Activated effector memory CD4-positive, alpha-beta T cell treated with anti-CD3 and anti-CD28 coated beads, Interleukin-2, amount 50 U/mL, for 16 hours (primary cell): ENCODE data around the gene CHMP1B.
"Not testable (repeated sequence)": the region's sequence is repeated elsewhere in the genome, so short reads cannot be mapped to it uniquely, and the experiment has no call there.

Source experiments
- DNase-seq: peaks from one replicate; pipeline ENCODE4 v3.0.0-alpha.2; 2020

The CHMP1B gene

DNA sequence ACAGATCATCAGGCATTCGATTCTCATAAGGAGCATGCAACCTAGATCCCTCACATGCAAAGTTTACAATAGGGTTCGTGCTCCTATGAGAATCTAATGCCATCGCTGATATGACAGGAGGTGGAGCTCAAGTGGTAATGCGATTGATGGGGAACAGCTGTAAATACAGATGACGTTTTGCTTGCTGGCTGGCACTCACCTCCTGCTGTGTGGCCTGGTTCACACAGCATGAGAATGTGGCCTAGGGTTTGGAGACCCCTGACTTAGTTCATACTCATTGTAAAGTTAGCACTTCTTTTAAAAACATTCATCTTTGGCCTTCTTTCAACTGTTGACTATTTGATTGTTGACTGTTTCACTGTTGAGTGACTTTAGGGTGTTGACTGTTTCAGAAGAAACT lies 8.7 kb upstream of the CHMP1B start:
- DNase-seq: no peak

GRCh38 chr18:11844436-11844835 lies 6.8 kb upstream of the CHMP1B start:
- no peak for DNase-seq

DNA sequence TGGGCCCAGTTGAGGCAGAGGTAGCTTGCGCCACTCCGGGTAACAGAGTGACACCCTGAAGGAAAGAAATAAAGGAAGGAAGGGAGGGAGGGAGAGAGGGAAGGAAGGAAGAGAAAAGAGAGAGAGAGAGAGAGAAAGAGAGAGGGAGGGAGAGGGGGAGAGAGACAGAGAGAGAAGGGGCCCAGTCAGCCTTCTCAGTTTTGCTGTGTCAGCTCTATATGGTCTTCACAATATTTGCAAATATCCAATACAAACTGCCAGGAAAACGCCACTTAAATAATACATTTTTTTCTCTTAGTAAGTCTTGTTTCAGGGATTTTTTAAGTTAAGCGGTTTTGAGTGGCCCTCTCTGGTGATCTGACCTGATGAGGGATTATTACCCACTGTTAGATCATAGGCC lies 5.6 kb upstream of the CHMP1B start:
- no peak for DNase-seq

- DNase-seq: no peak
Measured at GRCh38 chr18:11847811-11848210, 3.4 kb upstream of the CHMP1B start.

DNA sequence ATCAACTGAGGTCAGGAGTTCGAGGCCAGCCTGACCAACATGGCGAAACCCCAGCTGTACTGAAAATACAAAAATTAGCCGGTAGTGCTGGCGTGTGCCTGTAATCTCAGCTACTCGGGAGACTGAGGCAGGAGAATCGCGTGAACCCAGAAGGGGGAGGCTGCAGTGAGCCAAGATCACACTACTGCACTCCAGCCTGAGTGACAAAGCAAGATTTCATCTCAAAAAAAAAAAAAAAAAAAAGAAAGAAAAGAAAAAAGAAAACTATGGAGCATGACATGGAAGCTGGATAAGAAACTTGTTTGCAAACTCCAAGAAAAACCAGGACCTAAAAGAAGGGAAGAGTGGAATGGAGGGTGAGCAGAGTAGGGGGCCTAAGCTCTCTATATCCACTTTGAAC lies 1.9 kb upstream of the CHMP1B start:
- no peak for DNase-seq

- peak; percentile 86 for DNase-seq
Measured at GRCh38 chr18:11849841-11850634, 1.2 kb upstream of the CHMP1B start.

- DNase-seq: no peak
Measured at GRCh38 chr18:11850821-11851145, 430 bp upstream of the CHMP1B start.

GRCh38 chr18:11851806-11852337 lies 659 bp downstream of the CHMP1B start:
- peak; percentile 82 for DNase-seq

DNA sequence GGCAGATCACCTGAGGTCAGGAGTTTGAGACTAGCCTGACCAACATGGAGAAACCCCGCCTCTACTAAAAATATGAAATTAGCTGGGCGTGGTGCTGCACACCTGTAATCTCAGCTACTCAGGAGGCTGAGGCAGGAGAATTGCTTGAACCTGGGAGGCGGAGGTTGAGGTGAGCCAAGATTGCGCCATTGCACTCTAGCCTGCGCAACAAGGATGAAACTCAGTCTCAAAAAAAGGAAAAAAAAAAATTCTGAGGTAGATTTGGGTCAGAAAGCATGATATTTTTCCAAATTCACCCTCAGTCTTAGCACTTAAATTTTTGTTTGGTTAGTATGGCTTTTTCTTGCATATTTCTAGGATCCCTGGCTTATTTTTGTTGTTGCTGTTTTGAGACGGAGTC lies 3.3 kb downstream of the CHMP1B start:
- not testable (repeated sequence) for DNase-seq

DNA sequence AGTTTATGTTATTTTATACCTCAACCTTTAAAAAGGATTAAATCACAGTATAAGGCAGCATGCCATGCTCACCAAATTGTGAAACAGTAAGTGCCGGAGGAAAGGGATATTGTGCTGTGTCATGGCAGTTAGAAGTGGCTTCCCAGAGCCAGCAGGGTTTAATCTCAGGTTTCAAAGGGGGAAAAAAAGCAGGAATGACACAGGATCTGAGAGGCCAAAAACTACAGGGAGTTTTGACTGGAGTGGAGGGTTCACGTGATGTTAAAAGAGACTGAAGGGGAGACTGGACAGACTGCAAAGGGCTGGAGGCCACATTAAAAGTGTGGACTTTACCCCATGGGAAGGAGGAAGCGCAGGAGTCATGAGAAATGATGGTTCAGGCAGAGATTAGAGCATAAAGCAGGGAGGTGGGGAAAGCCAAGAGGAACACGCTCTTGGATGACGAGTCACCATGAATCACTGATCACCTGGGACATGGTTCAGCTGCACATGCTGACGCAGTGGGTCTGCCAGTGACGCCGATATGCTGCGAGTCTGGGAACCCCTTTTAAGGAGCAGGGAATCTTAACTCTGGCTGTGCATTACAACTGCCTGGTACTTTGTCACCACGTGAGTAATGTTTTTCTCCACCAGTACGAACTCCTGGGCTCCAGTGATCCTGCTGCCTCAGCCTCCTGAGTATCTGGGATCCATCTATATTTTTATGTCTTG lies 6.1 kb downstream of the CHMP1B start:
- DNase-seq: no peak

GRCh38 chr18:11859282-11859830 lies 8.1 kb downstream of the CHMP1B start:
- no peak for DNase-seq

GRCh38 chr18:11859903-11860407 lies 8.7 kb downstream of the CHMP1B start:
- DNase-seq: no peak

DNA sequence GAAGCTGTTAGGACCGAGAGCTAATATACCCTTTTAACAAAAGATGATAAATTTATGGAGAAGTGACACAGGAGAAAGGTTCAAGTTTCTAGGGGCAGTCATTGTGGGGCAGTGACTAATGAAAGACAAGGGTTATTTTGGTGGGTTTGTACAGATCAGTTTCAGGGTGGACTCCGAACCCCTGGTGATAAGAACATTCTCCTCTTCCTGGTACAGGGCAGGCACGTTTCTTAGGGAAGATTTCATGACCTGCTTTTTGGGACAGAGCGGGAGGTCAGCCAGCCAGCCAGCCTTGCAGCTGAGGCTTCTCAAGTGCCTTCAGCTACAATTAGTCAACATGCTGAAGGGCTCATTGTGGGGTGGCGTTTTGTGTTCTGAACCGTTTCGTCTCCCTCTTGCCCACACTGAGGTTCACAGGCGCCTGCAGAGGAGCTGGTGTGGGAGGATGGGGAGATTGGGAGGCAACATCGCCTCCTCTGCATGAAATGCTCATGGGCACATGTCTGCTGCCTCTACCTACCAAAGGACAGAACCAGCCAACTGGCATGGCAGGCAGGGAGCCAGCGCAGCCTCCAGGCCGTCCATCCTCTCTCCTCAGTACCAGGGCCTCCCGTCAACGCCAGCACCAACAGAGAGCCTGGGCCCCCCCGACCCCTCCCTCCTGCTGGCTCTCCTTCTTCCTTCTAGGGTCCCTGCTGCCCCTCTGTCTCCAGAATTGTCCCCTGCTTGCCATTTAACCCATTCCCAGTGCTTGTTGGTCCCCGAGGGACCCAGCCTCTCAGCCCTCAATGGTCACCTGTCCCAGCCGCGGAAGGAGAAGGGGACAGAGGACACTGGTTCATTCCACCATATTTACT lies 9.6 kb downstream of the CHMP1B start:
- DNase-seq: no peak

DNA sequence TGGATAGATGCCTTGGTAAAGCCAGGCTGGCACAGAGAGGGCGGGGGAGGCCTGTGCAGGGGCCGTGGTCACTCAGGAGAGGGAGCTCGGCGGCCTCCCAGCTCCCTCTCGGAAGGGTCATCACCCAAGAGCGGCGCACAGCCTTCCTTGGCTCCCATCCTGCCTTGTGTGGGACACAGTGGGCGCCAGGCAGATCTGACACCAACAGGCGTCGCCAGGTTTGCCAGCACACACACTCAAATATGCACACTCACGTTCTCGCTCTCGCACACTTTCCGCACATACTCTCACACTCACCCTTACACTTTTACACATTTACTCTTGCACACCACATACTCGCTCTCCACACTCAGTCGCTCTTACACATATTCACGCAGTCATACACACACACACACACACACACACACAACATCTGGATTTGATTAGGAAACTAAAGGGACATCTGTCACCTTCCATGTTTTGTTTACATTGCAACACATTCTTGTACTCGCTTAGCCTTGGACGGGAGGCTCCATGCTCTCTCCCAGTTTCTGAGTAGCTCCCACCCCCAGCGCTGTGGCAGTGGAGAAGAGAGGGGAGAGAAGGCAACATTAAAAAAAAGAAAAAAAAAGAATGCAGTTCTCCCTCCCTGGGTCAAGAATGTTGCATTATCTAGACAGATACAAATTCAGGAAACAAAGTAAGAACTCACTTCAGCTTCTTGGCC lies 10.5 kb downstream of the CHMP1B start:
- DNase-seq: no peak

GRCh38 chr18:11862468-11863137 lies 11.4 kb downstream of the CHMP1B start:
- DNase-seq: no peak

- no peak for DNase-seq
Measured at GRCh38 chr18:11864471-11864870, 13.3 kb downstream of the CHMP1B start.

GRCh38 chr18:11865071-11865470 lies 13.9 kb downstream of the CHMP1B start:
- no peak for DNase-seq

DNA sequence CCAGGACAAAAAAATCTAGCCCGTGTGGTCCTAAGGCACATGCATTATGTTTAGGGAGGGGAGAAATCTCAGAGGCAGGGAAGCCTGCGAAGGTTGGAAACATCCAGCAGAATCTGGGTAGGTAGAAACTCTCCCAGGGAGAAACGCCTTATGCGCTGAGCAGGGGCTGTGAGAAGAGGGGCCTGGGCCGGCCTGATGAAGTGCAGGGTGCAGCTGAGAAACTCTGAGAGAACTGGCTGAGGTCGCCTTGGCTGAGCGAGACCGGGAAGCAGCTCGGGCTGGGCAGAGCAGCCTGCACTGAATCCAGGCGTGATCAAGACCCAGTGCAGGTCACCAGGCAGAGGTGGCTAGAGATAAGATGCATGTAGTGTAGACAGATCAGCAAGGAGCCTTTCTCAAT lies 15.1 kb downstream of the CHMP1B start:
- DNase-seq: no peak

GRCh38 chr18:11866764-11867163 lies 15.6 kb downstream of the CHMP1B start:
- DNase-seq: no peak

DNA sequence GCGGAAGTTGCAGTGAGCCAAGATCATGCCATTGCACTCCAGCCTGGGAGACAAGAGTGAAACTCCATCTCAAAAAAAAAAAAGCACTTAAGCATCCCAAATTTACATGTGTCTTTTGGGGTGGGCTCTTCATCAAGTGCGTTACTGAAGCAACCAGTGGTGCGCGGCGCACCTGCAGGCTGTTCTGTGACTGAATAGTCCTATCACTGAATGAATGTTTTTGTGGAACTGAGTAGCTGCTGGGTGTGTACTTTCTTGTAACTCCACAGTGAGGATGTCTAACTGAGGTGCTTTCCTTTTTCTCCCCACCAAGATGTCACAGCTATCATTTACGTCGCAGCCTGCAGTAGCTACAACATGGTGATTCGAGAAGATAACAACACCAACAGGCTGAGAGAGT lies 17.0 kb downstream of the CHMP1B start:
- DNase-seq: no peak

GRCh38 chr18:11871501-11871900 lies 20.3 kb downstream of the CHMP1B start:
- no peak for DNase-seq
